HG03139 (cell line): Measurements from ENCODE around the gene KIF3B.
A peak's percentile ranks its signal among the peaks of the same experiment; 100 is the strongest.

ENCODE experiments used
- ATAC-seq: cut with Tn5 transposase; IDR thresholded peaks from one replicate; pipeline ENCODE4 v1.9.1; 2021; ENCODE audit not compliant: unreplicated experiment

Gene KIF3B

GRCh38 chr20:32277361-32278198, at the start of gene KIF3B:
TSS of gene KIF3B (plus strand) at chr20:32277651. CDS start at chr20:32309778, 32,127 bp downstream.
- peak; percentile 70 for ATAC-seq

- no peak for ATAC-seq
Observed at GRCh38 chr20:32227744-32228688, 49.4 kb upstream of the KIF3B start.

- ATAC-seq: no peak
Observed at GRCh38 chr20:32229251-32229747, 48.2 kb upstream of the KIF3B start.

GRCh38 chr20:32230707-32231106, 46.7 kb upstream of the KIF3B start:
- no peak for ATAC-seq

- ATAC-seq: no peak
Observed at GRCh38 chr20:32231245-32231644, 46.2 kb upstream of the KIF3B start.

- ATAC-seq: no peak
Observed at GRCh38 chr20:32231847-32232246, 45.6 kb upstream of the KIF3B start.

- ATAC-seq: no peak
Observed at GRCh38 chr20:32232326-32232886, 45.0 kb upstream of the KIF3B start.

- ATAC-seq: no peak
Observed at GRCh38 chr20:32233286-32233685, 44.2 kb upstream of the KIF3B start.

GRCh38 chr20:32234135-32234808, 43.2 kb upstream of the KIF3B start:
- no peak for ATAC-seq

- ATAC-seq: no peak
Observed at GRCh38 chr20:32235331-32236047, 42.0 kb upstream of the KIF3B start.

GRCh38 chr20:32236048-32236533, 41.4 kb upstream of the KIF3B start:
- no peak for ATAC-seq

GRCh38 chr20:32236819-32237218, 40.6 kb upstream of the KIF3B start:
- ATAC-seq: no peak

GRCh38 chr20:32237419-32237818, 40.0 kb upstream of the KIF3B start:
- ATAC-seq: no peak

- no peak for ATAC-seq
Observed at GRCh38 chr20:32238483-32239425, 38.7 kb upstream of the KIF3B start.

GRCh38 chr20:32240205-32240604, 37.2 kb upstream of the KIF3B start:
- ATAC-seq: no peak

GRCh38 chr20:32241807-32242206, 35.6 kb upstream of the KIF3B start:
- ATAC-seq: no peak

GRCh38 chr20:32244150-32244823, 33.2 kb upstream of the KIF3B start:
- no peak for ATAC-seq

GRCh38 chr20:32244959-32245358, 32.5 kb upstream of the KIF3B start:
- no peak for ATAC-seq
